HL-60/S4 treated with retinoic acid at 250 ng/mL for 4 days and 3 days (cell line): ENCODE data around the gene FITM1.

Experiments
- in situ Hi-C: fragments of 300-500 bp; cut with MboI; formaldehyde crosslinking; loops from 2 replicates; pipeline ENCODE4 v1.7.0; 2022; ENCODE audit warnings: low sequenced_read_pairs

Gene FITM1

GRCh38 chr14:24137529-24138395, 7.3 kb downstream of the FITM1 start:
- in situ Hi-C loops: no loop called here

GRCh38 chr14:24138396-24139271, 8.2 kb downstream of the FITM1 start:
- in situ Hi-C loops: no loop called here

GRCh38 chr14:24139272-24139934, 8.9 kb downstream of the FITM1 start:
- in situ Hi-C loops: no loop called here

- in situ Hi-C loops: no loop called here
Measured at GRCh38 chr14:24141097-24141880, 10.8 kb downstream of the FITM1 start, which contains the start of gene EMC9. Gene EMC9 (minus strand): TSS chr14:24141591. CDS start chr14:24141304, 287 bp downstream.

- in situ Hi-C loops: no loop called here
Measured at GRCh38 chr14:24143511-24143910, 13.1 kb downstream of the FITM1 start.

GRCh38 chr14:24144451-24144850, 14.0 kb downstream of the FITM1 start:
- in situ Hi-C loops: no loop called here

GRCh38 chr14:24145219-24145618, 14.8 kb downstream of the FITM1 start:
- in situ Hi-C loops: no loop called here

- in situ Hi-C loops: no loop called here
Measured at GRCh38 chr14:24145690-24146452, 15.4 kb downstream of the FITM1 start.

GRCh38 chr14:24146453-24146977, 16.1 kb downstream of the FITM1 start, which contains the start of gene PSME2:
Gene PSME2 (minus strand): TSS chr14:24146610. CDS start chr14:24146581, 29 bp downstream.
- in situ Hi-C loops: no loop called here

GRCh38 chr14:24146978-24147760, 16.7 kb downstream of the FITM1 start, which contains the start of gene RNF31:
Gene RNF31 (plus strand): TSS chr14:24147498. CDS start chr14:24147699, 201 bp downstream.
- in situ Hi-C loops: no loop called here

GRCh38 chr14:24147761-24148428, 17.4 kb downstream of the FITM1 start:
- in situ Hi-C loops: no loop called here

GRCh38 chr14:24149302-24149969, 19.0 kb downstream of the FITM1 start:
- in situ Hi-C loops: no loop called here

GRCh38 chr14:24150061-24150460, 19.6 kb downstream of the FITM1 start:
- in situ Hi-C loops: no loop called here

- in situ Hi-C loops: no loop called here
Measured at GRCh38 chr14:24150567-24150966, 20.1 kb downstream of the FITM1 start.

GRCh38 chr14:24150993-24151392, 20.5 kb downstream of the FITM1 start:
- in situ Hi-C loops: no loop called here

GRCh38 chr14:24151404-24152080, 21.1 kb downstream of the FITM1 start:
- in situ Hi-C loops: no loop called here

GRCh38 chr14:24155100-24155499, 24.6 kb downstream of the FITM1 start:
- in situ Hi-C loops: no loop called here
